Right lobe of liver (tissue), 6 donors: ENCODE results near the gene SUSD1. TPM values are rescaled to one million over a fixed set of nuclear protein-coding genes. Genes with fewer than 3 reads are reported as not detected.

Experiments used
- ATAC-seq, 4 donors: fragments of 200-7000 bp; cut with Tn5 transposase; one replicate each; pipeline ENCODE4 v1.9.1; 2020; ENCODE audit warnings: mild to moderate bottlenecking in 4 of 4, moderate library complexity in 4 of 4
- DNase-seq, 3 donors: peaks; one replicate each; pipeline ENCODE4 v3.0.0-alpha.2; 2020
- H3K27ac ChIP-seq, 3 donors: fragments of 200-600 bp; one replicate each; pipeline ENCODE4 v1.8.0; 2022
- H3K27me3 ChIP-seq, 2 donors: fragments of 200-600 bp; one replicate each; pipeline ENCODE4 v1.8.0; 2022
- H3K36me3 ChIP-seq, 4 donors: fragments of 200-600 bp; sonication (generic) in 1 of 4; one replicate each; pipeline versions ENCODE4 v1.5.1 to v1.8.0; 2017 to 2022; ENCODE audit warnings: control low read depth in 1 of 4
- H3K4me1 ChIP-seq, 4 donors: fragments of 200-600 bp; sonication (generic) in 1 of 4; one replicate each; pipeline versions ENCODE4 v1.5.1 to v1.8.0; 2017 to 2022; ENCODE audit warnings: control low read depth in 1 of 4
- H3K4me3 ChIP-seq, 3 donors: fragments of 200-600 bp; one replicate each; pipeline ENCODE4 v1.8.0; 2022
- H3K9me3 ChIP-seq, 4 donors: fragments of 200-600 bp; sonication (generic) in 1 of 4; one replicate each; pipeline versions ENCODE4 v1.5.1 to v1.8.0; 2017 to 2022; ENCODE audit warnings: control low read depth in 1 of 4
- CTCF ChIP-seq, 4 donors: fragments of 200-600 bp in 3 of 4; fragments of 450-650 bp in 1 of 4; IDR thresholded peaks; one replicate each; pipeline versions ENCODE4 v1.5.1 to v1.8.0; 2016 to 2022; ENCODE audit warnings: antibody characterized with exemption in 4 of 4, mild to moderate bottlenecking in 2 of 4
- POLR2A ChIP-seq: fragments of 450-650 bp; IDR thresholded peaks from one replicate; pipeline ENCODE4 v1.6.1; 2017; ENCODE audit warnings: antibody characterized with exemption, mild to moderate bottlenecking
- WGBS: methylation state at CpG from one replicate; pipeline ENCODE4 v1.1.6; 2018; ENCODE audit warnings: low coverage, low lambda C conversion rate; ENCODE audit not compliant: insufficient coverage; ENCODE audit errors: missing lambda C conversion rate; 5-methylcytosine and 5-hydroxymethylcytosine counted together
- intact Hi-C, 2 donors: fragments of 100-400 bp; cut with DNase I; formaldehyde crosslinking; loops; one replicate each; pipeline versions ENCODE4 v1.11.2 to v1.14.1; 2022
- total RNA-seq, 6 experiments: library from RNA; depleted of rRNA in 2 of 6; stranded (reverse); fragments of >200 nt in 2 of 6; fragmentation: NEBNext Ultra II Directional in 3 of 6; extraction: Animal tissue kit (Norgen Biotek cat#: 25700) in 3 of 6; gene quantifications; one replicate each; pipeline versions ENCODE4 v1.1.0 to v1.2.4, GENCODE V29; 2016 to 2023
- donor health status: DM: no; HTN: yes; CAD: no.
- donor health status: DM: no; HTN: no; CAD: no.
- donor health status: DM: no; HTN: no; CAD: no.
- donor health status: DM: no; HTN: yes; CAD: no.
- donor health status: DM: no; HTN: yes; CAD: no.

Gene SUSD1
- total RNA-seq, 6 experiments from 2014 or later: 2.7 to 7.2 (median 3.9) TPM

GRCh38 chr9:112056996-112057395 is 118.1 kb downstream of the SUSD1 start:
- WGBS: 50% methylated on average over 2 of the region's 2 CpGs
- Histone ChIP-seq H3K9me3 (no peaks in the 10 kb centered on the region), H3K4me3 (no peak overlapping the region), H3K27ac (no peak overlapping the region), H3K4me1 (peaks cover 3 to 37% (median 14%) of the 10 kb centered on the region in 4 donors), H3K36me3 (no peaks in the 10 kb centered on the region), H3K27me3 (no peaks in the 10 kb centered on the region)
- TF ChIP-seq CTCF (IDR thresholded peaks at IDR 0.05): no peak
- TF ChIP-seq POLR2A: no peak
- ATAC-seq (no peak), DNase-seq (no peak)
- intact Hi-C loops: no loop called here

- no peaks in the 10 kb centered on the region for H3K36me3 ChIP-seq
- no peak overlapping the region for H3K27ac ChIP-seq
- H3K4me3 ChIP-seq: no peak overlapping the region
- TF ChIP-seq CTCF (IDR thresholded peaks at IDR 0.05) (no peak), POLR2A (no peak)
- WGBS: 85% methylated on average over 4 of the region's 4 CpGs
- H3K4me1 ChIP-seq: peaks cover 0 to 40% (median 18%) of the 10 kb centered on the region in 4 donors
- no peaks in the 10 kb centered on the region for H3K27me3 ChIP-seq
- H3K9me3 ChIP-seq: no peaks in the 10 kb centered on the region
- intact Hi-C loops: no loop called here
- ATAC-seq (no peak), DNase-seq (no peak)
These were observed 120.2 kb downstream of the SUSD1 start for GRCh38 chr9:112054916-112055315.

- no peaks in the 10 kb centered on the region for H3K36me3 ChIP-seq
- peaks cover 0 to 28% (median 11%) of the 10 kb centered on the region in 4 donors for H3K4me1 ChIP-seq
- ATAC-seq (no peak), DNase-seq (no peak)
- intact Hi-C loops: no loop called here
- no peak overlapping the region for H3K4me3 ChIP-seq
- TF ChIP-seq CTCF (IDR thresholded peaks at IDR 0.05): no peak
- no peak for TF ChIP-seq POLR2A
- H3K27ac ChIP-seq: no peak overlapping the region
- H3K27me3 ChIP-seq: no peaks in the 10 kb centered on the region
- WGBS: 77% methylated on average over 5 of the region's 5 CpGs
- H3K9me3 ChIP-seq: no peaks in the 10 kb centered on the region
These were observed 123.3 kb downstream of the SUSD1 start for GRCh38 chr9:112051812-112052211.

- DNase-seq: peak in 1 of 3 donors; percentile 72
- Histone ChIP-seq H3K4me3 (no peak overlapping the region), H3K9me3 (no peaks in the 10 kb centered on the region), H3K4me1 (peaks cover 0 to 22% (median 11%) of the 10 kb centered on the region in 4 donors), H3K36me3 (no peaks in the 10 kb centered on the region), H3K27me3 (no peaks in the 10 kb centered on the region), H3K27ac (peak overlapping the region; percentile 44 to 66 (median 59))
- intact Hi-C loops: no loop called here
- ATAC-seq: peak; percentile 85 to 90 (median 87)
- TF ChIP-seq CTCF (IDR thresholded peaks at IDR 0.05): no peak
- no peak for TF ChIP-seq POLR2A
- 24% methylated on average over 7 of the region's 7 CpGs for WGBS
These were observed 124.3 kb downstream of the SUSD1 start for GRCh38 chr9:112050544-112051475.
